8988T (cell line): ENCODE results near the gene KRTAP2-2.

ENCODE experiments used
- DNase-seq: peaks from one replicate; pipeline ENCODE4 v3.0.0; 2011

Gene KRTAP2-2

DNA sequence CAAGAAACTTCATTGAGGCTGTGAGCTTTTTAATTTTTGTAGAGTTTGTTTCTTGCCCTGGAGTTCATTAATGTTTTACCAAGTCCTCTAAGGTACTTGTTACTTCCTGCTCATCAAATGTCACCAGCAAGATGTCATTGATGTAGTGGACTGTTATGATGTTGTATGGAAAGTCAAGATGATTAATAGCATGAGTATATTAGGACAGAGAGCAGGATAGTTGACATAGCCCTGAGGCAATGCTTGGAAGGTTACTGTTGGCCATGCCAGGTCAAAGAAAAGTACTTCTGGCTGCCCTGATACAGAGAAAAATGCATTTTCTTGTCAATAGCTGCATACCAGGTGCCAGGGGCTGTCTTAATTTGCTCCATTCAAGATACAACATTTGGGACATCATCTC lies 34.7 kb downstream of the KRTAP2-2 start:
- no peak for DNase-seq

DNA sequence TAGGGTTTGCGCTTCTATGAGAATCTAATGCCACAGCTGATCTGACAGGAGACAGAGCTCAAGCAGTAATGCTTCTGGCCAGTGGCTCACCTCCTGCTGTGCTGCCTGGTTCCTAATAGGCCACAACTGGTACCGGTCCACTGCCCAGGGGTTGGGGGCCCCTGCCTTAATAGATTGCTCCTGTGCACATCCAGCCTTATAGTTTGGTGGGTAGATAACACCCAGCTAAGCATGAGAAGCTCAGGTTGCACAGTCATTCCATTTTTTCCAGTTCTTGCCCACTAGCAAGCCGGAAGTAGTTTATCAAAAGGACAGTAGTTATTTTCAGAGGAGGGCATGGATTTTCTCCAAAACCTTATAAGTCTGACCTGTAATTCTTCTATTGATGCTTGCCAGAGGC lies 35.6 kb downstream of the KRTAP2-2 start:
- DNase-seq = no peak

GRCh38 chr17:41018541-41018940 lies 36.5 kb downstream of the KRTAP2-2 start:
- no peak for DNase-seq

- no peak for DNase-seq
These were observed 38.3 kb downstream of the KRTAP2-2 start for GRCh38 chr17:41016578-41017215.

DNA sequence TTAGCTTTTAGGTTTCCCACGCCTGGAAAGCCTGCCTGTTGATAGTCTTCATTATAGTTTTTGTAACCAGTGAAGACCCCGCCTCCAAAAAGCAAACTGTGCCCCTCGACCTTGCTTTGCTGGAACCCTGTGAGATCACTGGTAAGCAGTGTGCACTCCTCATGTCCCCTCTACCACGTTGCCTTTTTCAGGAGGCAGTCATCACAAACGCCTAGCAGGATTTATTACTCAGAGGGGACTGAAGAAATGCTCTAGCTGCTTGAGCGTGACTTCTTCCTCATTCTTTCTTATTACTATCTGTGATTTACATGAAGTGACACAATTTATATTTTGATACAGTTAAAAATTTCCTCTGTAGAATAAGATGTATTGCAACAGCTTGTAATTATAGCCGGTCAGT lies 39.6 kb downstream of the KRTAP2-2 start:
- DNase-seq = no peak

GRCh38 chr17:41013606-41014005 lies 41.4 kb downstream of the KRTAP2-2 start:
- DNase-seq = no peak

GRCh38 chr17:41013181-41013580 lies 41.8 kb downstream of the KRTAP2-2 start:
- DNase-seq = no peak

DNA sequence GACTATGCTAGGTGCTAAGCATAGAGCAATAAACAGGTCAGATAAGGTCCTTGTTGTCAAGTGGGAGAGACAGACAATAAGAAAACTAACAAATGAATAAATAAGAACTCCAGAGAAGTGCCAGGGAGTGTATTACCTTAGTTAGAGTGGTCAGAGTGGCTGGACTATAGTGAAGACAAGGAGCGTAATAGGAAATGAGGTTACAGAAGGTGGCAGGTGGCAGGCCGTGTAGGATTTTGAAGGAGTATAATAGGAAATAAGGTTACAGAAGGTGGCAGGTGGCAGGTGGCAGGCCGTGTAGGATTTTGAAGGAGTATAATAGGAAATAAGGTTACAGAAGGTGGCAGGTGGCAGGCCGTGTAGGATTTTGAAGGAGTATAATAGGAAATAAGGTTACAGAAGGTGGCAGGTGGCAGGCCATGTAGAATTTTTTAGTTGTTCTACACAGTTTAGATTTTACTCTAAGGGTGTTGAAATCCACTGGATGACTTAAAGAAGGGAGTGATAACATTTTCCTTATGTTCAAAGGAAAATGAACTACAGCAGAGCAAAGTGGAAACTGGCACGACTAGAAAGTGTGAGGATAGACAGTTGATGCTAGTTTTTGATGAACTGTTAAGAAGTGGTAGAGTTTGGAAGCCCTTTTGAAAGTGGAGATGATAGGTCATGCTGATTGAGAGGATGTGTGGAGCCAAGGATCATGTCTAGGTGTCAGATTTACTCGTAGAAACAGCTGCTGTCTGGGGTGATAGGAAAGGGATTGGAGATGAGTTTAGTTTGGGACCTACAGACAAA lies 42.5 kb downstream of the KRTAP2-2 start:
- DNase-seq = no peak

- DNase-seq = no peak
These were observed 44.6 kb downstream of the KRTAP2-2 start for GRCh38 chr17:41010441-41010840.

DNA sequence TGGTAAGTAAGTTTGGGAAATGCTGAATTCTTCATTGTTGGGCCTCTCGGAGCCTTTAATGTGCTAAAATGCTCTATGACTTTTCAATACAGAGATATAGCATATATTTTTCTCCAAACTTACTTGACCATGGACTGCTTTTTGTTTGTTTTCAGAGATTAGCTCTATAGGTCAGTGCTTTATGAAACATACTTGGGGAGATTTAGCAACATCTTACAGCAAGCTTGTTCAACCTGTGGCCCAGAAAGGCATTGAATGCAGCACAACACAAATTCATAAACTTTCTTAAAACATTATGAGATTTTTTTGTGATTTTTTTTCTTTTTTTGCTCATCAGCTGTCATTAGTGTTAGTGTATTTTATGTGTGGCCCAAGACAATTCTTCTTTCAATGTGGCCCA lies 45.1 kb downstream of the KRTAP2-2 start:
- DNase-seq = no peak

GRCh38 chr17:41009301-41009760 lies 45.7 kb downstream of the KRTAP2-2 start:
- no peak for DNase-seq

DNA sequence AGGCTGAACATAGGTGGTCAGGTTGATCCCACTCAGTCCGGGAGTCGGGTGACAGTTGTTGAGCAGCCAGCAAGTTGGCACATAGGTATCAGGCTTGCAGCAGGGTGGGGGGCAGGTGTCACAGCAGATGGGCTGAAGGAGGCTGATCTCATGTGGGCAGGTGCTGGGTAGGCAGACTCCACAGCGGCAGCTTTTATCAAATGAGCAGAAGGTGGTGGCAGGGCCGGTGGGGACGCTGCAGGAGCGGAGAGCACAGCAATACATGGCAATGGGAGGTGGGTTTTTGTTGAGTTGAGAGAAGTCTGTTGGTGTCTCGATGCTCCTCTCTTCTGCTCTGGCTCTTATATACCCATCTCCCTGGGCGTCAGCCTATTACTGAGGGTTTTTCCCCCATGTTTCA lies 46.2 kb downstream of the KRTAP2-2 start, which contains the start of gene KRTAP3-1:
Gene KRTAP3-1, minus strand, starts transcription at position 318 of the 400 bp plus-strand sequence. Its CDS starts 54 bp downstream, at position 264.
- DNase-seq = no peak
